ENCODE measurements around the gene PLA2G4D.

- TF ChIP-seq EP300 (IDR thresholded peaks at IDR 0.05) (no peak), POLR2A (IDR thresholded peaks at IDR 0.05) (no peak)
Observed at GRCh38 chr15:42121021-42121420, 26.7 kb upstream of the PLA2G4D start.
